Activated effector memory CD4-positive, alpha-beta T cell treated with Interleukin-2 at 50 U/mL for 16 hours (primary cell): Measurements from ENCODE around the gene INAFM2.

Experiments used
- DNase-seq: peaks from one replicate; pipeline ENCODE4 v3.0.0-alpha.2; 2020

Gene INAFM2

GRCh38 chr15:40345225-40345866 lies 21.9 kb downstream of the INAFM2 start:
- DNase-seq: no peak

- no peak for DNase-seq
Measured at GRCh38 chr15:40345867-40346578, 22.5 kb downstream of the INAFM2 start.

- no peak for DNase-seq
Measured at GRCh38 chr15:40346579-40347558, 23.4 kb downstream of the INAFM2 start.

GRCh38 chr15:40347559-40348473 lies 24.3 kb downstream of the INAFM2 start:
- DNase-seq: no peak

- DNase-seq: no peak
Measured at GRCh38 chr15:40348474-40348870, 25.0 kb downstream of the INAFM2 start.

GRCh38 chr15:40349163-40349562 lies 25.7 kb downstream of the INAFM2 start:
- DNase-seq: no peak

GRCh38 chr15:40352281-40352901 lies 28.9 kb downstream of the INAFM2 start:
- no peak for DNase-seq

GRCh38 chr15:40353697-40354096 lies 30.2 kb downstream of the INAFM2 start:
- DNase-seq: no peak

GRCh38 chr15:40354408-40355171 lies 31.1 kb downstream of the INAFM2 start:
- DNase-seq: no peak

GRCh38 chr15:40355976-40356585 lies 32.6 kb downstream of the INAFM2 start:
- DNase-seq: no peak

- DNase-seq: no peak
Measured at GRCh38 chr15:40357246-40357645, 33.8 kb downstream of the INAFM2 start.

- peak; percentile 88 for DNase-seq
Measured at GRCh38 chr15:40357723-40358470, 34.4 kb downstream of the INAFM2 start, which contains the start of gene DISP2. Gene DISP2, plus strand, starts transcription at chr15:40358219. Its CDS starts 103 bp downstream, at chr15:40358322.

GRCh38 chr15:40358471-40359353 lies 35.2 kb downstream of the INAFM2 start:
- no peak for DNase-seq

- no peak for DNase-seq
Measured at GRCh38 chr15:40360015-40360414, 36.5 kb downstream of the INAFM2 start.

- DNase-seq: no peak
Measured at GRCh38 chr15:40361640-40362039, 38.1 kb downstream of the INAFM2 start.

- DNase-seq: no peak
Measured at GRCh38 chr15:40363611-40364010, 40.1 kb downstream of the INAFM2 start.

GRCh38 chr15:40364251-40364650 lies 40.8 kb downstream of the INAFM2 start:
- DNase-seq: no peak

GRCh38 chr15:40365016-40365415 lies 41.5 kb downstream of the INAFM2 start:
- no peak for DNase-seq
